Aortic smooth muscle cell (primary cell): ENCODE results near the gene COX7B2. TPM values are rescaled to one million over a fixed set of nuclear protein-coding genes. Genes with fewer than 3 reads are reported as not detected.

Source experiments
- total RNA-seq: library from RNA; depleted of rRNA; stranded (reverse); fragments of >200 nt; gene quantifications from 2 replicates; pipeline ENCODE4 v1.2.3, GENCODE V29; 2014

COX7B2 gene, protein sequence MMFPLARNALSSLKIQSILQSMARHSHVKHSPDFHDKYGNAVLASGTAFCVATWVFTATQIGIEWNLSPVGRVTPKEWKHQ
- not detected in 2 replicates for total RNA-seq

DNA sequence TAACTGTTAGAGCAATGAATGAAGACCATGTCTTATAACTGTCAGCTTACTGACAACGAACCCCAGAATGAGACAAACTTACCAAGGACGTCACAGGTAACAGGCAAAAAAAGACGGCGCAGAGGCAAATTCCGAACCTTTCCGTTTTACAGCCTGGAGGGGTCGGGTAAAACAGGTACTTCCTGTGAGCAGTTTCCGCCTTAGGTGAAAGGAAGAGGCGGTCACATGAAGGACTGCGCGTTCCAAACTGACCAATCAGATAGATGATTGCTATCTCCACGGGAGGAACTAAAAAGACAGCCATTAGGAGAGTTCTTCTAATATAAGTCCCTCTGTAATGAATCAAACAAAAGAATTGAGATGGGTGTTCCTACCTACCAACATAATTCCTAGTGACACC lies at the start of gene COX7B2:
TSS of gene COX7B2 (minus strand) at position 168 of the 400 bp plus-strand sequence. CDS start 174,053 bp downstream, outside the sequence.

Other genes with a start within 250 kb of the COX7B2 start
- gene GABRA4, start 84.3 kb upstream of the COX7B2 start, total RNA-seq = under 0.01 and 0.12 TPM in 2 replicates
- 3.3 and 5.8 TPM in 2 replicates for gene GABRB1, start 122.3 kb upstream of the COX7B2 start, total RNA-seq